PC-9 (cell line): ENCODE data around the gene ATIC. TPM values are rescaled to one million over a fixed set of nuclear protein-coding genes. Genes with fewer than 3 reads are reported as not detected.

Experiments used
- BruUV-seq: library from RNA; stranded (reverse); fragments of 400-500 nt; replicated peaks from 2 replicates; lab custom pipeline; 2021; lab: Mats Ljungman, UMichigan
- CTCF ChIA-PET: fragments of 300-600 bp; sonication (Branson Sonifier 250); formaldehyde crosslinking; loops from one replicate; lab custom pipeline; 2022; ENCODE audit warnings: antibody characterized with exemption; lab: Charles Lee
- POLR2A ChIA-PET: fragments of 300-600 bp; sonication (Branson Sonifier 250); formaldehyde crosslinking; loops from one replicate; lab custom pipeline; 2022; ENCODE audit warnings: antibody characterized with exemption; ENCODE audit not compliant: unreplicated experiment; lab: Charles Lee
- DNase-seq, 2 experiments: peaks; one replicate each; pipeline versions ENCODE4 v3.0.0 to v3.0.0-alpha.2; 2015 to 2022; ENCODE audit warnings: mixed read lengths in 1 of 2
- H2AFZ ChIP-seq: fragments of 200-600 bp; sonication (generic); 2 replicates; pipeline ENCODE4 v1.8.1; 2017; ENCODE audit warnings: antibody characterized with exemption
- H3F3A ChIP-seq: fragments of 200-600 bp; sonication (generic); 2 replicates; pipeline ENCODE4 v1.8.1; 2017; ENCODE audit warnings: antibody characterized with exemption, mild to moderate bottlenecking, low read depth; ENCODE audit not compliant: insufficient read depth
- H3K27ac ChIP-seq: fragments of 200-600 bp; sonication (generic); 2 replicates; pipeline ENCODE4 v1.6.1; 2016; ENCODE audit warnings: mixed run types
- H3K27me3 ChIP-seq: fragments of 200-600 bp; sonication (generic); 2 replicates; pipeline ENCODE4 v1.6.1; 2016; ENCODE audit warnings: low read depth, mixed run types; ENCODE audit not compliant: insufficient read depth
- H3K36me3 ChIP-seq: fragments of 200-600 bp; sonication (generic); 2 replicates; pipeline ENCODE4 v1.6.1; 2016; ENCODE audit warnings: low read depth, mixed run types
- H3K4me1 ChIP-seq: fragments of 200-600 bp; sonication (generic); replicated peaks from 2 replicates; pipeline ENCODE4 v1.6.1; 2016; ENCODE audit warnings: mixed run types; ENCODE audit not compliant: insufficient read depth
- H3K4me2 ChIP-seq: fragments of 200-600 bp; sonication (generic); 2 replicates; pipeline ENCODE4 v1.6.1; 2017; ENCODE audit warnings: mixed run types
- H3K4me3 ChIP-seq: fragments of 200-600 bp; sonication (generic); 2 replicates; pipeline ENCODE4 v1.6.1; 2016; ENCODE audit warnings: mixed run types
- H3K79me2 ChIP-seq: fragments of 200-600 bp; sonication (generic); 2 replicates; pipeline ENCODE4 v1.6.1; 2017; ENCODE audit warnings: low read depth, mixed run types
- H3K9me2 ChIP-seq: fragments of 200-600 bp; sonication (generic); 2 replicates; pipeline ENCODE4 v1.8.1; 2017; ENCODE audit warnings: mild to moderate bottlenecking; ENCODE audit not compliant: insufficient read depth
- H3K9me3 ChIP-seq: fragments of 200-600 bp; sonication (generic); 2 replicates; pipeline ENCODE4 v1.8.1; 2016; ENCODE audit warnings: low read depth; ENCODE audit not compliant: insufficient read depth
- H4K20me1 ChIP-seq: fragments of 200-600 bp; sonication (generic); 2 replicates; pipeline ENCODE4 v1.8.1; 2017; ENCODE audit not compliant: insufficient read depth
- CTCF ChIP-seq: fragments of 200-600 bp; sonication (generic); conservative IDR thresholded peaks from 2 replicates; pipeline ENCODE4 v1.6.1; 2017; ENCODE audit warnings: mixed run types, antibody characterized with exemption, mild to moderate bottlenecking, moderate library complexity
- EZH2 ChIP-seq: fragments of 200-600 bp; sonication (generic); IDR thresholded peaks from 2 replicates; pipeline ENCODE4 v1.8.0; 2017; ENCODE audit warnings: antibody characterized with exemption, low read depth
- intact Hi-C: fragments of 100-400 bp; cut with micrococcal nuclease; formaldehyde crosslinking; loops from one replicate; pipeline ENCODE4 v1.10.0; 2022; ENCODE audit not compliant: unreplicated experiment
- total RNA-seq: library from RNA; stranded (reverse); gene quantifications from 2 replicates; pipeline ENCODE4 v1.2.3, GENCODE V29; 2021

Gene ATIC
- total RNA-seq, 1 experiment from 2014 or later, result 290 TPM

GRCh38 chr2:215275824-215276223, 36.0 kb upstream of the ATIC start:
- Histone ChIP-seq H3K36me3 (no peaks in the 10 kb centered on the region), H3K9me3 (no peaks in the 10 kb centered on the region), H3K27me3 (no peaks in the 10 kb centered on the region), H3K4me3 (no peak overlapping the region), H3K9me2 (no peaks in the 10 kb centered on the region; the same call in 1 of the 2 replicates), H3K4me2 (no peak overlapping the region), H3F3A (peaks cover 4% of the 10 kb centered on the region; the same call in 1 of the 2 replicates), H3K27ac (no peak overlapping the region), H4K20me1 (no peaks in the 10 kb centered on the region), H2AFZ (no peak overlapping the region), H3K79me2 (no peaks in the 10 kb centered on the region), H3K4me1 (peaks cover 4% of the 10 kb centered on the region; the same call in 1 of the 2 replicates)
- intact Hi-C loops, result no loop called here
- TF ChIP-seq CTCF (no peak), EZH2 (no peak)
- ChIA-PET CTCF (no interaction called here), POLR2A (no interaction called here)
- no TSS peak for BruUV-seq
- no peak for DNase-seq

GRCh38 chr2:215277944-215278343, 33.9 kb upstream of the ATIC start:
- Histone ChIP-seq H3K27me3 (no peaks in the 10 kb centered on the region), H3F3A (peaks cover 4% of the 10 kb centered on the region; the same call in 1 of the 2 replicates), H3K4me1 (peaks cover 4% of the 10 kb centered on the region; the same call in 1 of the 2 replicates), H3K9me3 (no peaks in the 10 kb centered on the region), H3K4me3 (no peak overlapping the region), H3K36me3 (no peaks in the 10 kb centered on the region), H3K4me2 (0 out of 2 replicates have a peak overlapping the region, but pooled peaks have one; percentile 12), H3K9me2 (no peaks in the 10 kb centered on the region; the same call in 1 of the 2 replicates), H3K27ac (no peak overlapping the region), H4K20me1 (no peaks in the 10 kb centered on the region), H3K79me2 (no peaks in the 10 kb centered on the region), H2AFZ (no peak overlapping the region)
- TF ChIP-seq EZH2, result no peak
- TF ChIP-seq CTCF, result no peak
- BruUV-seq, result no TSS peak
- ChIA-PET CTCF (no interaction called here), POLR2A (no interaction called here)
- intact Hi-C loops, result no loop called here
- peak; percentile 29 to 75 for DNase-seq

DNA sequence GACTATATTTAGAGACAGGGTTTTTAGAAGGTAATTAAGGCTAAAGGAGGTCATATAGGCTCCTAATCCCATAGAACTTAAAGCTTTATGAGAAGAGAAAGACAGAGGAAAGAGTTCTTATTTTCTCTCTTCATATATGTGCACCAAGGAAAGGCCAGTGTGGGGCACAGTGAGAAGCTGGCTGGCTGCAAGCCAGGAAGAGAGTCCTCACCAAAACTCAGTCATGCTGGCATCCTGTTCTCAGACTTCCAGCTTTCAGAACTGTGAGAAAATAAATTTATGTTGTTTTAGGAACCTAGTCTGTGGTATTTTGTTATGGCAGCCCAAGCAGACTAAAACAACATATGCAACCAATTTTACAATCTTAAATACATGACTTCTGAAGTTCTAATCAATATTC, 31.5 kb upstream of the ATIC start:
- H3K9me3 ChIP-seq, result no peaks in the 10 kb centered on the region
- no peaks in the 10 kb centered on the region; the same call in 1 of the 2 replicates for H3K9me2 ChIP-seq
- TF ChIP-seq CTCF (no peak), EZH2 (no peak)
- no peaks in the 10 kb centered on the region for H3K36me3 ChIP-seq
- H2AFZ ChIP-seq, result no peak overlapping the region
- CTCF ChIA-PET, result no interaction called here
- no peaks in the 10 kb centered on the region for H4K20me1 ChIP-seq
- POLR2A ChIA-PET, result no interaction called here
- H3K79me2 ChIP-seq, result no peaks in the 10 kb centered on the region
- no peak for DNase-seq
- no peaks in the 10 kb centered on the region for H3K27me3 ChIP-seq
- no peak overlapping the region for H3K4me3 ChIP-seq
- peaks cover 4% of the 10 kb centered on the region; the same call in 1 of the 2 replicates for H3F3A ChIP-seq
- H3K4me2 ChIP-seq, result no peak overlapping the region
- intact Hi-C loops, result no loop called here
- no TSS peak for BruUV-seq
- H3K27ac ChIP-seq, result no peak overlapping the region
- peaks cover 13% of the 10 kb centered on the region; the same call in 1 of the 2 replicates for H3K4me1 ChIP-seq
